Fibroblast of lung (primary cell): ENCODE data around the gene WDR37.

Experiments
- EZH2 ChIP-seq: IDR thresholded peaks from 2 replicates; pipeline ENCODE4 v1.5.1; 2012; ENCODE audit warnings: low read length, control low read depth, mild to moderate bottlenecking; ENCODE audit errors: missing control alignments
- TF ChIP-seq, protein P1 (sequence below), 2 donors: IDR thresholded peaks in 1 of 2; conservative IDR thresholded peaks in 1 of 2; 1 replicate in 1 of 2; 2 replicates in 1 of 2; pipeline ENCODE4 v1.5.1; 2011 to 2012; ENCODE audit warnings: low read length in 2 of 2, control low read depth in 1 of 2, inconsistent platforms in 1 of 2, low read depth in 1 of 2, mild to moderate bottlenecking in 1 of 2

DNA sequence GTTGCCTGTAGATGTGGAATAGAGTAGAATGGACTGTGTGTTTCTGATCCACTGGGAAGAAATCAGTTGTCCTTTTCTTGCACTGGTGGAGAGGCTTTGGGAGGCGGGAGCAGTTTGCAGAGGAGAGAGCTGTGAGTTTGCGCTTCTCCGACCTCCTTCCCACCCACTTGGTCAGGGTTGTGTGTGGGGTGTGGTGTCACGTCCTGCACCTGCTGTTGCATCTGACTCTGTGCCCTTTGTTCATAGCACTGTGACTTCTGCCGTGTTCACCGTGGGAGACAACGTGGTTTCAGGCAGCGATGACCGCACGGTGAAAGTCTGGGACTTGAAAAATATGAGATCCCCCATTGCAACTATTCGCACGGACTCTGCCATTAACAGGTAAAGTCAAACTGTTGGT, 67.8 kb downstream of the WDR37 start:
- TF ChIP-seq, protein P1, sequence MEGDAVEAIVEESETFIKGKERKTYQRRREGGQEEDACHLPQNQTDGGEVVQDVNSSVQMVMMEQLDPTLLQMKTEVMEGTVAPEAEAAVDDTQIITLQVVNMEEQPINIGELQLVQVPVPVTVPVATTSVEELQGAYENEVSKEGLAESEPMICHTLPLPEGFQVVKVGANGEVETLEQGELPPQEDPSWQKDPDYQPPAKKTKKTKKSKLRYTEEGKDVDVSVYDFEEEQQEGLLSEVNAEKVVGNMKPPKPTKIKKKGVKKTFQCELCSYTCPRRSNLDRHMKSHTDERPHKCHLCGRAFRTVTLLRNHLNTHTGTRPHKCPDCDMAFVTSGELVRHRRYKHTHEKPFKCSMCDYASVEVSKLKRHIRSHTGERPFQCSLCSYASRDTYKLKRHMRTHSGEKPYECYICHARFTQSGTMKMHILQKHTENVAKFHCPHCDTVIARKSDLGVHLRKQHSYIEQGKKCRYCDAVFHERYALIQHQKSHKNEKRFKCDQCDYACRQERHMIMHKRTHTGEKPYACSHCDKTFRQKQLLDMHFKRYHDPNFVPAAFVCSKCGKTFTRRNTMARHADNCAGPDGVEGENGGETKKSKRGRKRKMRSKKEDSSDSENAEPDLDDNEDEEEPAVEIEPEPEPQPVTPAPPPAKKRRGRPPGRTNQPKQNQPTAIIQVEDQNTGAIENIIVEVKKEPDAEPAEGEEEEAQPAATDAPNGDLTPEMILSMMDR (conservative IDR thresholded peaks at IDR 0.05 in 1 of 2, IDR thresholded peaks at IDR 0.05 in 1 of 2; ENCODE audit: low read depth in 1 of 2, low read length in 2 of 2): no peak
- TF ChIP-seq EZH2: no peak
